A673 (cell line): ENCODE results near the gene PNPLA6.

Experiments
- EZH2 ChIP-seq: fragments of 200-600 bp; sonication (generic); IDR thresholded peaks from 2 replicates; pipeline ENCODE4 v1.6.1; 2017; ENCODE audit warnings: borderline replicate concordance, low read depth, mild to moderate bottlenecking, mixed read lengths, antibody characterized with exemption, low read length; ENCODE audit not compliant: poor library complexity, severe bottlenecking
- TF ChIP-seq, protein P1 (sequence below): fragments of 300-800, 200-600 bp; sonication (generic); conservative IDR thresholded peaks from 2 replicates; pipeline ENCODE4 v1.5.1; 2017; ENCODE audit warnings: low read depth, mild to moderate bottlenecking, antibody characterized with exemption, low read length, moderate library complexity, mixed read lengths

DNA sequence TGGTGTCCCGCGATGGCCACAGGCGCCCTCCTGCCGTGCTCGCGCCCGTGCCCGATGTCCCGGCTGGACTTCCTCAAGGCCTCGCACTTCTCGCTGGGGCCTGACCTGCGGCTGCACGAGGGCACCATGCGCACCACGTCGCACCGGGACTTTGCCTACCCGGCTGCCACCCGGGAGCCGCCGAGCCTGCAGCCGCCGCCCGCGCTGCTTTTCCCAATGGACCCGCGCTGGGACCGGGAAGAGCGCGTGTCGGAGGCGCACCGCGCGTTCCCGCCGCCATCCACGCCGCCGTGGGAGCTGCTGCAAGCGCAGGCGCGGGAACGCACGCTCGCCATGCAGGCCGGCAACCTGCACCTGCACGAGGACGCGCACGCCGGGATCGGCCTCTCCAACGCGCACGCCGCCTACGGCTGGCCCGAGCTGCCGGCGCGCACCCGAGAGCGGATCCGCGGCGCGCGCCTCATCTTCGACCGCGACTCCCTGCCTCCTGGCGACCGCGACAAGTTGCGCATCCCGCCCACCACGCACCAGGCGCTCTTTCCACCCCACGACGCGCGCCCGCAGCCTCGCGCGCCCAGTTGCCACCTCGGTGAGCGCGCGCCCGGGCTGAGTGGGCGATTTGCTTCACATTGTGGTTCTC, 34.6 kb upstream of the PNPLA6 start:
- TF ChIP-seq, protein P1, sequence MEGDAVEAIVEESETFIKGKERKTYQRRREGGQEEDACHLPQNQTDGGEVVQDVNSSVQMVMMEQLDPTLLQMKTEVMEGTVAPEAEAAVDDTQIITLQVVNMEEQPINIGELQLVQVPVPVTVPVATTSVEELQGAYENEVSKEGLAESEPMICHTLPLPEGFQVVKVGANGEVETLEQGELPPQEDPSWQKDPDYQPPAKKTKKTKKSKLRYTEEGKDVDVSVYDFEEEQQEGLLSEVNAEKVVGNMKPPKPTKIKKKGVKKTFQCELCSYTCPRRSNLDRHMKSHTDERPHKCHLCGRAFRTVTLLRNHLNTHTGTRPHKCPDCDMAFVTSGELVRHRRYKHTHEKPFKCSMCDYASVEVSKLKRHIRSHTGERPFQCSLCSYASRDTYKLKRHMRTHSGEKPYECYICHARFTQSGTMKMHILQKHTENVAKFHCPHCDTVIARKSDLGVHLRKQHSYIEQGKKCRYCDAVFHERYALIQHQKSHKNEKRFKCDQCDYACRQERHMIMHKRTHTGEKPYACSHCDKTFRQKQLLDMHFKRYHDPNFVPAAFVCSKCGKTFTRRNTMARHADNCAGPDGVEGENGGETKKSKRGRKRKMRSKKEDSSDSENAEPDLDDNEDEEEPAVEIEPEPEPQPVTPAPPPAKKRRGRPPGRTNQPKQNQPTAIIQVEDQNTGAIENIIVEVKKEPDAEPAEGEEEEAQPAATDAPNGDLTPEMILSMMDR = no peak
- no peak for TF ChIP-seq EZH2
